SKM-1 (cell line): ENCODE results near the gene SLC3A2.
A peak's percentile ranks its signal among the peaks of the same experiment; 100 is the strongest.
"Not testable (repeated sequence)": the region's sequence is repeated elsewhere in the genome, so short reads cannot be mapped to it uniquely, and the experiment has no call there.

Experiments
- DNase-seq: peaks from one replicate; lab custom pipeline; 2025; ENCODE audit not compliant: unreplicated experiment; lab: John Stamatoyannopoulos, UW

The SLC3A2 gene

DNA sequence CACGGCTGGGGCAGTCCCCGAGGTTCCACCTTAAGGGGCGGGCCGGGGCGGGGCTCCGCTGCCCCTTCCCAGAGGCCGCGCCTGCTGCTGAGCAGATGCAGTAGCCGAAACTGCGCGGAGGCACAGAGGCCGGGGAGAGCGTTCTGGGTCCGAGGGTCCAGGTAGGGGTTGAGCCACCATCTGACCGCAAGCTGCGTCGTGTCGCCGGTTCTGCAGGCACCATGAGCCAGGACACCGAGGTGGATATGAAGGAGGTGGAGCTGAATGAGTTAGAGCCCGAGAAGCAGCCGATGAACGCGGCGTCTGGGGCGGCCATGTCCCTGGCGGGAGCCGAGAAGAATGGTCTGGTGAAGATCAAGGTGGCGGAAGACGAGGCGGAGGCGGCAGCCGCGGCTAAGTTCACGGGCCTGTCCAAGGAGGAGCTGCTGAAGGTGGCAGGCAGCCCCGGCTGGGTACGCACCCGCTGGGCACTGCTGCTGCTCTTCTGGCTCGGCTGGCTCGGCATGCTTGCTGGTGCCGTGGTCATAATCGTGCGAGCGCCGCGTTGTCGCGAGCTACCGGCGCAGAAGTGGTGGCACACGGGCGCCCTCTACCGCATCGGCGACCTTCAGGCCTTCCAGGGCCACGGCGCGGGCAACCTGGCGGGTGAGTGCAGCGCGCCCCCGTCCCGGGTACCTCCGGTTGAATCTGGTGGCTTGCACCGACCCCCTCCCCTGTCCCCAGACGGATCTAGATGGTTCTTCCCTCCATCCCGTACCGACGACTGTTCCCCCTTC is at the start of gene SLC3A2:
Gene SLC3A2, plus strand, starts transcription at position 94 of the 776 bp plus-strand sequence. Its CDS starts 128 bp downstream, at position 222.
- DNase-seq, result peak; percentile 81

DNA sequence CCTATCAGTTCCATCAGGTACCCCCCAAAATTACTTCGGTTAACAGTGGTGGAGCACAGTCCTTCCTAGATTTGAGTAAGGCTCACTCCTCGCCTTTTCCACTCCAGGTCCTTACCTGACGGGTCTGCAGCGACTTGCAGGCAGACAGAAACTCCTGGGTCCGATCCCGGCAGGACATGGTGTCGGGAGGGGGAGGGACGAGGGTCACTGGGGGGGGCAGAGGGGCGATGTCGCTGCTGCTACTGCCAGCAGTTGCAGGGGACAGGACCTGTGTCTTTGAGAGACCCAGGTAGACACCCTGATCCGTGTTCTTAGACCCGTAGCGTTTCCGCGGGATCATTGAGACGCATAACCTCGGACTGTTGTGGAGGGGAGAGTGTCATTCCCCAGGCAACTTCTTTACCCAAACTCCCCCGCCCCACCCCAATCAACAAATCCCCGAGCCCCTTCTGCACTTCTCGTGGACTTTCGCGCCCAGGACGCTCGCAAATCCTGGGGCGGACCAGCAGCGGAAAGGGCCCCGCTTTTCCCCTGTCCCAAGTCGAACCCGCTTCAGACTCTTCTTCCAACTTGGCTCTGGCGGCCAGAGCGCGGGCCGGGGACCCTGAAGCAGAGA is 49.7 kb upstream of the SLC3A2 start:
- DNase-seq, result no peak

DNA sequence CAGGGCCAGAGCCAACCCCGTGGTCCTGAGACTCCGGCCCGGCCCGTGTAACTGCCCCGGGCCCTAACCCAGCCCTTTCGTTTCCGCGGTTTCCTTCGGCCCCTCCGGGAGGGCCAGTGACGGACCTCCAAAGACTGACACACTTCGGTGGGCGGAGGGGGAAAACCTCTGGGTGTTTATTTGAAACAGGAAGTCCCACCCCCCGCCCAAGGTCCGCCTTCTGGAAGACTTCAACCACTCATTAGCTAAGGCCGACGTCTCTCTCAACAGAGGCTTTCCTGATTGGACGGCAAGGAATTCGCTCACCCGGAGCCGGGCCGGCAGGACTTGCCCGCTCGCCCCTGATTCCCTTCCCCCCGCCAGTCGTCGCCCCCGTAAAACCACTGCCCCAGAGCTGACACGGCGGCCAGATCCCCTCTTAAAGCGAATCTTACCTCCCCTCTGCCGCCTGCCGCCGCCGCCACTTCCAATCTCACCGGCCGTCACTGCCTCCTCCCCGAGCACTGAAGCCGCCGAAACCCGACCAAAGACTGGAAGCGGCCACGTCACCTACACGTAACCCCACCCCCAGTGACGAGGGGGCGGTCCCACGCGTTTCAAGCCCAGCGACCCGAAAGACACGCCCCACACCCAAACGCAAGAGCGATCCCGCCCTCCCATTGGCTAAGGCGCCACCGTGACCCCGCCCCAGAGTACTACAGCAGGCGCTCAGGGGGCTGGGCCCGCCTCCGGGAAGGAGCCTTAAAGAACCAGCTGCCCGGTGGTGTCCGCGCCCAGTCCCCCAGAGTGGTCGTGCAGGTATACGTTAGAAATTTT is 49.0 kb upstream of the SLC3A2 start, which contains the start of gene STX5:
Gene STX5, minus strand, starts transcription at position 532 of the 816 bp plus-strand sequence. CDS start 808 bp downstream, outside the sequence.
- peak; percentile 95 for DNase-seq

DNA sequence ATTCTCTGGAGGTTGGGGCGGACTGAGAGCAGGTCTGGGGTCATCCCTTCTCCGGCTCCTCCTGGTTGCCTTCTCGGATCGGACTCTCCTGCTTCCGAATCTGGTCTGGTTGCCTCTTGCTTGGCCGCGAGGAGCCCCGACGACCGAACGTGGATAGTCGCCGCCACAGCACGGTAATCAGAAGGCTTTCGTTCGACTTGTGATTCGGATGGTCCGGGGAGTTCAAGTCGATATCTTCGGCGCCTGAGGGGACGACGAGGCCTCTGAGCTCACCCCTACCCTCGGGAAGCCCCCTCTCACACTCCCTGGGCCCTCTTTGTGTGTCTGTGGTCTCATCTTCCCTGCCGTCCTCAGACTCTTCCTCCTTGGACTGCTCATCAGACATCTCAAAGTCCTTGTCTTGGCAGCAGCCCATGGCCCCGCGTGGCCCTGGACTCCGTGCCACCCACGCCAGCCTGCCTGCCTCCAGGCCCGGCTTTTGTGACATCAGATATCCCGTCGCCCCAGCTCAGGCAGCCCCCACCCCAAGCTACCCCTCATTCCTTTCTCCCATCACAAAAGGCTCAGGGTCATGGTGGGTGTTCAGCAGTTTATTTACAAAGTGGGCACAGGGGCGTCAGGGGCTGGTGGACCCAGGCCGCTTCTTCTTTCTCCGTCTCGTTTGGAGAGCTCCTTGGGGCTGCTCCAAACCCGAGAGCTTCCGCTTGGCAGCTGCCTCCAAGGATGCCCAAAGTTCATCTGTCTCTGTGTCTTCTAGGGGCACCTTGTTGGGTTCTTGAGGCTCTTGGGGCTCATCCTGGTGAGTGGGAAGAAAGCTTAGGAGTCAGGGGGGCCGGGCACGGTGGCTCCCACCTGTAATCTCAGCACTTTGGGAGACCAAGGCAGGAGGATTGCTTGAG is 48.1 kb upstream of the SLC3A2 start, which contains the start of gene TEX54:
Gene TEX54, minus strand, starts transcription at position 506 of the 899 bp plus-strand sequence.
- DNase-seq, result no peak

DNA sequence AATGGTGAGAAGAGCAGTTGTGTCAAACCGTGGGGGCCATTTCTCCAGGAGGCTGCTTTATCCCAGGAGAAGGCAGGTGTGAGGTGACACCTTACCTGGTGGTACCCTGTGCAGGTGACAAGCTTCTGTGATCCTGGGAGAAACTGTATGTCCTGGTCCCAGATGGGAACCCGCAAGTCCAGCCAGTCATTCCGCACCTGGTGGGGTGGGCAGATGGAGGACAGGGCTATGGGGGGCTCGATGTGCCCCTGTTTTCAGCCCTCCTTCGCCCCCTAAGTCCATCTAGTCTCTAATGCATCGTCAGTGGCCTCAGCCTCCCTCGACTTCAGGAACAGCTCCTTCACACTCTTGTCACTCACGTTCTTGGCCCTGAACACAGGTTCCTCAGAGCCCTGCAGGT is 45.4 kb upstream of the SLC3A2 start:
- no peak for DNase-seq

DNA sequence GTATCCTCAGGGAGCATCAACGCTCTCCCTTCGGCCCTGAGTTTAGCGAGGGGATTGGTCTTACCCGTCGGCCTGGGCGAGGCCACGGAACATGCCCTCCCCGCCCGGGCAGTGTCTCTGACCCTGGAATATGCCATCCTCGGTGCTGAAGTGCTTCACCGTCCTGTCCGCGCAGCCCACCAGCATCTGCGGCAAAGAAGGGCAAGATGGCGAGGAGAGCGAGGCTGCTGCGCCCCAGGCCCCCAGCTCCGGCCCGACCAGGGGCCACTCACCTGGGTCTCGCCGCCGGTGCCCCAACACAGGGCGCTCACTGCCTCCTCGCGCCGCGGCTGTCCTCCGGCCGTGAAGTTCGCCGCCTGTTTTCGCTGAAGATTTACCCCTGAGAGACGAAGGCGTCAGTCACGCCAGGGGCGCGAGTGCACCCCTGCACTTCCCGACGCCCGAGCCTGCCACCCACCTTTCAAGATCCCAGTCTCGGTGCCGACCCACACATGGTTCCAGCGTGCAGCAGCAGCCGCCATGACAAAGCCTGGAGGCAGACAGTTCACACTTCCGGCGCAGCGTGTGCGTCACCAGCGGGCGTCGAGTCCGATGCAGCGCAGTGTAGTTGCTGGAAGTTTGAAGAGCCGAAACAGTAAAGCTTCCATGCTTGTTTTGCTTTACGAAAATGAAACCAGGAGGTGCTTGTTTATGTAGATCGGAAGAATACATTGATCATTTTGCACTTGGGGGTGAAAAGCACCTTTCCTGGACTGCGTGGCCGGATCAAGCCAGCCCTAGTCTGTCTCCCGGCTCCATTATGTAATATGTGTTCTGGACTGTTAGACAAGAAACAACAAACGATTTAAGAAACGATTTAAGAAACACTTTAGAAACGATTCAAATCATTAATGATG is 41.4 kb upstream of the SLC3A2 start, which contains the start of gene WDR74:
Gene WDR74, minus strand, starts transcription at position 541 of the 896 bp plus-strand sequence. Its CDS starts 20 bp downstream, at position 521.
- peak; percentile 68 for DNase-seq

DNA sequence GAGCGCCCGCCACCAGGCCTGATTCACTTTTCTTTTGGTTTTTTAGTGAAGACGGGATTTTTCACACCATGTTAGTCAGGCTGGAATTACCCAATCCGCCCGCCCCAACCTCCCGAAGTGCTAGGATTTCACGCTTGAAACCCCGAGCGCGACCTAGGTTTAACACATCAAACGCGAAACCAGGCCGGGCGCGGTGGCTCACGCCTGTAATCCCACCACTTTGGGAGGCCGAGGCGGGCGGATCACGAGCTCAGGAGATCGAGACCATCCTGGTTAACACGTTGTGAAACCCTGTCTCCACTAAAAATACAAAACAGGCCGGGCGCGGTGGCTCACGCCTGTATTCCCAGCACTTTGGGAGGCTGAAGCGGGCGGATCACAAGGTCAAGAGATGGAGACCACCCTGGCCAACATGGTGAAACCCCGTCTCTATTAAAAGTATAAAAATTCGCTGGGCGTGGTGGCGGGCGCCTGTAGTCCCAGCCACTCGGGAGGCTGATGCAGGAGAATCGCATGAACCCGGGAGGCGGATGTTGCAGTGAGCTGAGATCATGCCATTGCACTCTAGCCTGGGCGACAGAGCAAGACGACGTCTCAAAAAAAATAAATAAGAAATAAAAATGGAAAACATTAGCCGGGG is 39.9 kb upstream of the SLC3A2 start:
- not testable (repeated sequence) for DNase-seq

DNA sequence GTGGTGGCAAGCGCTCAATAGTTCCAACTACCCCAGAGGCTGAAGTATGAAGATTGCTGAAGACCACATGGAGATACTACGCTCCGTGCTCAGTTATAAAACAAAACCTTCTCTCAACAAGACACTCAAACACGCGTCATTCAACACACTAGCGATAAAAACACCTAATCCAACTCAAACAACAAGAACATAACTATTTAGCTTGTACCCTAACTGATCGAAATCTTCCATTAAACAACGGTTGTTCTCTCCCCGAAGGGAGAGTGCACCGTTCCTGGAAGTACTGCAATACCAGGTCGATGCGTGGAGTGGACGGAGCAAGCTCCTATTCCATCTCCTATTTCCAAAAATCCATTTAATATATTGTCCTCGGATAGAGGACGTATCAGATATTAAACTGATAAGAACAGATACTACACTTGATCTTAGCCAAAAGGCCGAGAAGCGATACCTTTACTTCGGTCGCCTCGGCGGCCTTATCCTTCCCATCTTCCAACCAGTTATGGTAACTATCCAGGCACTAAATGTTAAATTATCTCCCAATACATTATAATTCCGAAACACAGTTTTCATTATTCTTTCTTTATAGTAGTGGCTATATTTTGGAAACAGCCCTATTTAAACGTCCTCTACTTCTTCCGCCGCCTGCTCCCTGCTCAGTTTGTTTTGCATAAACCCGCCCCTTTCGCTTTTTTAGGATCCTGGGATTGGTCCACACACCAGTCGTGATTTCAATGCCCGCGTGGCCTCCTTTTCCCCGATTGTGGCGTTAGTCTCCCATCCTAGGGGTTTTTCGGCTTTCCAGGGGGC is 39.1 kb upstream of the SLC3A2 start:
- peak; percentile 99 for DNase-seq

DNA sequence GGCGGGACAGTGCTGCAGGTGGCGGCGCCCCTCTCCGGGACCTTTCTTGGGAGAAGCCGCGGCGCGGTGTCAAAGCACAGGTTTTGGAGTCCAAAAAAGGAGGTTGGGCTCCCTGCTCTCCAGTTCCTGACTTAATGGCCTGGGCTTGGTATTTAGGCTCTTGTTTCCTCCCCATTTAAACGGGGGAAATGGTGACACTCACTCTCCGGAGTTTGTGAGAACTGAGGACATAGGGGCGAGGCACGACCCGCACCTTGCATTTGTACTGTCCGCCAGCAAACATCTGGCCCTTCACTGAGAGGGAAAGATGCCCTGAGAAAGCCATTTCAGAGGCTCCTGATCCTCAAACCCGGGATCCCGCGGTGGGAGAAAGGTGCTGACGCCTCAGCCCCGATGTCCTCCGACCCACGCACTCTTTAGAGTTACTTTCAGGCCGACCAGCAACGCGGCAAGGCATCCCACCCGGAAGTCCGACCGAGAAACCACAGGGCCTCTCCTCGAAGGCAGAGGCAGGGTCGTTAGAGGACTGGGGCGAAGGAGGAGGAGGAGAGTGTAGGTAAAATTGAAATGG is 38.4 kb upstream of the SLC3A2 start:
- no peak for DNase-seq

DNA sequence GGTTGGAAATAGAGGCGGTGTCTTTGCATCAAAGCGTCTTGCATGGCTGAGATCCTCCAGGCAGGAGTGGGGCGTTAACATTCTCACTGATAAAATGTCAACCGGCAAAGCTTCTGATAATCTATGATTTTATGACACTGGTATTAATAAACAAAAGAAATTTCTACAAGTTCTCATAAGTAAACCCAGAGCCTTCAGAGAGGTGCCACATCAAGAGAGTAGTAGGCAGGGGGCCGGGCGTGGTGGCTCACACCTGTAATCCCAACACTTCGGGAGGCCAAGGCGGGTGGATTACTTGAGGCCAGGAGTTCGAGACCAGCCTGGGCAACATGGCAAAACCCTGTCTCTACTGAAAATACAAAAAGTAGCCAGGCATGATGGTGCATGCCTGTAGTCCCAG is 37.8 kb upstream of the SLC3A2 start:
- DNase-seq, result not testable (repeated sequence)

DNA sequence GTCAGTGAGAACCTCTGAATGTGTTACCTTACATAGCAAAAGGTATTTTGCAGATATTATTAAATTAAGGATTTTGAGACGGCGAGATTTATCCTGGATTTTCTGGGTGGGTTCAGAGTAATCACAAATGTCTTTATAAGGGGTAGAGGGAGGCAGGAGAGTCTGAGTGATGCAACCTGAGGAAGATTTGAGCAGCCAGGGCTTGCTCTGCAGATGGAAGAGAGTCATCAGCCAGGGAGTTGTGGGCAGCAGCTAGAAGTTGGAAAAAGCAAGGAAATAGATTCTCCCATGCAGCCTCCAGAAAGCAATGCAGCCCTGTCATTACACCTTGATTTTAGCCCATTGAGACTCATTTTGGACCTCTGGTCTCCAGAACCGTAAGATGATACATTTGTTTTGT is 37.2 kb upstream of the SLC3A2 start:
- no peak for DNase-seq

DNA sequence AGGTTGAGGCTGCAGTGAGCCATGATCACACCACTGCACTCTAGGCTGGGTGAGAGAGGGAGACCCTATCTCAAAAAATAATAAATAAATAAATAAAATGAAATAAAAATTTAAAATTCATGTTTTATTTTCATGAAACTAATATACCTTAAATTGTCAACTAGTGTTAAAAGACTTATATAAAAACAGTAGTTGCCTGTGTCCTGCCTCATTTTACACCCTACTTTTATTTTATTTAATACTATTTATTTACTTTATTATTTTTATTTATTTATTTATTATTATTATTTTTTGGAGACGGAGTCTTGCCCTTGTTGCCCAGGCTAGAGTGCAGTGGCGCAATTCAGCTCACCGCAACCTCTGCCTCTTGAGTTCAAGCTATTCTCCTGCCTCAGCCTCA is 36.5 kb upstream of the SLC3A2 start:
- DNase-seq, result no peak

DNA sequence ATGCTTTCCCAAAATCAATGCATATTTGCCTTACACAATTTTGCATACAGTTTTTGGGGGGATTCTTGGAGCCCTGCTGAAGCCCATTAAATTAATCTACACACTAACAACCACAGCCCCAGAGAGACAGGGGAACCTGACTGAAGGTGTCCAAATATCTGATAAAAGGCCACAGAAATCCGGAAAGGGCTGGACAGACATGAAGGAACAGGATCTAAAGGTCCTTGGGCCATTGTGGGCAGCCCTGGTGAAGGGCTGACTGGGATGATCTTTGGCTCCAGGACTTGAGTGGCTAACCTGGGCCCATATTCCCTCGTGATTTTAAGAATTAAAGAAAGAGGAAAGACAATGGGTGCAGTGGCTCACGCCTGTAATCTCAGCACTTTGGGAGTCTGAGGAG is 34.5 kb upstream of the SLC3A2 start:
- no peak for DNase-seq

DNA sequence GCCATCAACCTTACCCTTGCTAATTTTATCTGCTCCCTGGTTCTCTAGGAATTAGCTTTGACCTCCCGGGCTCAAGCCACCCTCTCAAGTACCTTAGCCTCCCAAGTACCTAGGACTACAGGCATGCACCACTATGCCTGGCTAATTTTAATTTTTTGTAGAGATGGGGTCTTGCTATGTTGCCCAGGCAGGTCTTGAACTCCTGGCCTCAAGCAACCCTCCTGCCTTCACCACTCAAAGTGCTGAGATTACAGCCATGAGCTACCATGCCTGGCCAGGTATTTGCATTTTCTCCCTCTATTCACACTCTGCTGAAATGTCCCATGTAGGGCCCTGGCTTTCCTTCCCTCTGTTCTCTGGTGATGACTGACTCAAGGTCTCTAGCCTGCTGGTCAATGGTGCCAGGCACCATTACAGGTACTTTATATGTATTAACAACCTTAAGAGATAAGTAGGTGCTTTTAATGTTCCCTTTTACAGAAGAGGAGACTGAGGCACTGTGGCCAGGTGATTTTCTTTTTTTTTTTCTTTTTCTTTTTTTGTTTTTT is 32.9 kb upstream of the SLC3A2 start:
- DNase-seq, result no peak

DNA sequence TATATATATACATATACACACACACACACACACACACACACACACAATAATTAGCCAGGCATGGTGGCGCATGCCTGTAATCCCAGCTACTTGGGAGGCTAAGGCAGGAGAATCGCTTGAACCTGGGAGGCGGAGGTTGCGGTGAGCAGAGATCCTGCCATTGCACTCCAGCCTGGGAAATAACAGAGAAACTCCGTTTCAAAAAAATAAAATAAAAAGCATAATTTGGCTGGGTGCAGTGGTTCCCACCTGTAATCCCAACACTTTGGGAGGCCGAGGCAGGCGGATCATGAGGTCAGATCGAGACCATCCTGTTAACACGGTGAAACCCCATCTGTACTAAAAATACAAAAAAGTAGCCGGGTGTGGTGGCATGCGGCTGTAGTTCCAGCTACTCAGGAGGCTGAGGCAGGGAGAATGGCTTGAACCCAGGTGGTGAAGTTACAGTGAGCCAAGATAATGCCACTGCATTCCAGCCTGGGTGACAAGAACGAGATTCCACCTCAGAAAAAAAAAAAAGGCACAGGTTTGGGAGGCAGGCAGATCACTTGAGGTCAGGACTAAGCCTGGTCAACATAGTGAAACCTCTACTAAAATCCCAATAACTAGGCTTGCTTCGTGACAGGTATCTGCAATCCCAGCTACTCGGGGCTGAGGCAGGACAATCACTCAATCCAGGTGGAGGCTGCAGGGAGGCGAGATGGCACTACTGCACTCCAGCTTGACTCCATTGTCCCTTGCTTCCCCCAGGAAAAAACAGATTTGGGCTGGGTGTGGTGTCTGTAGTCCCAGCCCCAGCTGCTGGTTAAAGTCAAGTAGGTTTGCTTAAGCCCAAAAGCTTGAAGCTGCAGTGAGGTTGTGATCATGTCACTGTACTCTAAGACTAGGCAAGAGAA is 29.5 kb upstream of the SLC3A2 start:
- DNase-seq, result no peak

DNA sequence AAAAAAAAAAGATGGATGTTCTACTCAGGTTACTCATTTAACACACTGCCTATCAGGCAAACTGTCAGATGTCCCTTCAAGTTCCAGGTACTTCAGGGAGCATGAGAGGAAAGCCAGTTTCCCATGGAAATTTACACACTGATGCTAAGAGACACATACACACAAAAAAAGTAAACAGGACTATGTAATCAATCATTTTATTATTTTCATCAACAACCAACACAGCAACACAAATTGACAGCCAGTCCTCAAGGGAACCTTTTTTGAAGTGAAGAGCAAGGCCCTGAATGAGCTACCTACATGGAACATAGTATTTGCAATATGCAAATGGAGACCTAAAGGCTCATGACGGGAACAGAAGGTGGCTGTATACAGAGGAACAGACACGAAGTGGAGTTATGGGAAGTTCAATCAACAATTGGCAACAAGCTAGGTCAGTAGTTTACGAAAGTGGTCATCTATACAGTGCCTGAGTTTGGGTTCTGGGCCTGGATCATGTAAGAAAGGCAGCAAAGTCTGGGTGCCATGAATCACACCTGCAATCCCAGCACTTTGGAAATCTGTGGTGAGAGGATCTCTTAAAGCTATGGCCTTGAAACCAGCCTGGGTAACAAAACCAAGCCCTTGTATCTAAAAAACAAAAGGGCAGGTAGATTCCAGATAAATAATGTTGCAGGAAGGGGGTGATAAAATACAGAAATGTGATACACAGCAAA is 28.7 kb upstream of the SLC3A2 start:
- no peak for DNase-seq
